Tibial nerve (tissue), 4 donors: ENCODE data around the gene ATRNL1.

Source experiments
- CTCF ChIP-seq, 5 experiments: fragments of 200-600 bp in 3 of 5; fragments of 450-650 bp in 2 of 5; sonication (generic) in 3 of 5; IDR thresholded peaks; one replicate each; pipeline ENCODE4 v1.5.1; 2016 to 2019; ENCODE audit warnings: antibody characterized with exemption in 5 of 5, mild to moderate bottlenecking in 3 of 5, moderate library complexity in 2 of 5
- EP300 ChIP-seq, 2 donors: sonication (generic); formaldehyde crosslinking; IDR thresholded peaks; one replicate each; pipeline ENCODE4 v1.6.1; 2017; ENCODE audit warnings: antibody characterized with exemption in 2 of 2, mild to moderate bottlenecking in 1 of 2
- POLR2A ChIP-seq, 2 donors: fragments of 450-650 bp; IDR thresholded peaks; one replicate each; pipeline ENCODE4 v1.6.1; 2017; ENCODE audit warnings: antibody characterized with exemption in 2 of 2, mild to moderate bottlenecking in 2 of 2, moderate library complexity in 2 of 2

- TF ChIP-seq CTCF (IDR thresholded peaks at IDR 0.05) (no peak), POLR2A (IDR thresholded peaks at IDR 0.05) (no peak), EP300 (IDR thresholded peaks at IDR 0.05) (no peak)
Observed at GRCh38 chr10:115604627-115605026, 511.5 kb downstream of the ATRNL1 start.
